CD14-positive monocyte (primary cell): Measurements from ENCODE around the gene KLRD1. TPM values are rescaled to one million over a fixed set of nuclear protein-coding genes. Genes with fewer than 3 reads are reported as not detected.

Experiments
- DNase-seq, 3 donors: peaks; one replicate each; pipeline ENCODE4 v3.0.0-alpha.2; 2011 to 2022
- H2AFZ ChIP-seq: 2 replicates; pipeline ENCODE4 v1.6.0; 2012; ENCODE audit warnings: mild to moderate bottlenecking, low read depth, low read length, inconsistent platforms; ENCODE audit not compliant: insufficient read depth, poor library complexity, severe bottlenecking
- H3K27ac ChIP-seq, 2 donors: 1 replicate in 1 of 2; 2 replicates in 1 of 2; pipeline ENCODE4 v1.5.1; 2012 to 2013; ENCODE audit warnings: low read length in 2 of 2, control low read depth in 1 of 2, inconsistent platforms in 1 of 2, low read depth in 1 of 2, mild to moderate bottlenecking in 1 of 2
- H3K27me3 ChIP-seq, 2 donors: one replicate each; pipeline versions ENCODE4 v1.6.0 to v1.6.1; 2011 to 2013; ENCODE audit warnings: low read length in 2 of 2; ENCODE audit not compliant: control insufficient read depth in 2 of 2, insufficient read depth in 2 of 2
- H3K36me3 ChIP-seq, 2 donors: replicated peaks in 1 of 2; 1 replicate in 1 of 2; 2 replicates in 1 of 2; pipeline versions ENCODE4 v1.5.1 to v1.6.1; 2012 to 2013; ENCODE audit warnings: low read length in 2 of 2, control low read depth in 1 of 2, inconsistent platforms in 1 of 2, mild to moderate bottlenecking in 1 of 2; ENCODE audit not compliant: insufficient read depth in 2 of 2, control insufficient read depth in 1 of 2
- H3K4me1 ChIP-seq, 2 donors: 1 replicate in 1 of 2; 2 replicates in 1 of 2; pipeline versions ENCODE4 v1.5.1 to v1.6.1; 2012 to 2013; ENCODE audit warnings: low read length in 2 of 2, control low read depth in 1 of 2, inconsistent platforms in 1 of 2, mild to moderate bottlenecking in 1 of 2, moderate library complexity in 1 of 2; ENCODE audit not compliant: insufficient read depth in 2 of 2, control insufficient read depth in 1 of 2
- H3K4me2 ChIP-seq: replicated peaks from 2 replicates; pipeline ENCODE3; 2012; ENCODE audit warnings: low read length, moderate library complexity, mild to moderate bottlenecking; ENCODE audit not compliant: poor library complexity, severe bottlenecking; ENCODE audit errors: extremely low read depth
- H3K4me3 ChIP-seq, 3 experiments: fragments of 200-600 bp in 1 of 3; sonication (generic) in 1 of 3; replicated peaks in 1 of 3; 1 replicate in 2 of 3; 2 replicates in 1 of 3; pipeline ENCODE4 v1.5.1; 2011 to 2013; ENCODE audit warnings: low read length in 3 of 3, mild to moderate bottlenecking in 3 of 3, control low read depth in 2 of 3, low read depth in 2 of 3, inconsistent platforms in 1 of 3, moderate library complexity in 1 of 3
- H3K79me2 ChIP-seq: 2 replicates; pipeline ENCODE4 v1.6.0; 2012; ENCODE audit warnings: mild to moderate bottlenecking, control low read depth, inconsistent platforms, low read length, moderate library complexity; ENCODE audit not compliant: insufficient read depth
- H3K9ac ChIP-seq: 2 replicates; pipeline ENCODE4 v1.6.0; 2017; ENCODE audit warnings: low read length, mild to moderate bottlenecking; ENCODE audit not compliant: insufficient read depth, poor library complexity, severe bottlenecking
- H3K9me3 ChIP-seq, 2 donors: replicated peaks in 1 of 2; 1 replicate in 1 of 2; 2 replicates in 1 of 2; pipeline versions ENCODE4 v1.5.1 to v1.6.1; 2012 to 2013; ENCODE audit warnings: low read length in 2 of 2, control low read depth in 1 of 2; ENCODE audit not compliant: control insufficient read depth in 1 of 2, insufficient read depth in 1 of 2
- H4K20me1 ChIP-seq: 2 replicates; pipeline ENCODE4 v1.6.0; 2012; ENCODE audit warnings: mild to moderate bottlenecking, low read length, control low read depth, moderate library complexity; ENCODE audit not compliant: insufficient read depth
- H3K27ac Mint-ChIP-seq, 7 donors: one replicate each; pipeline ENCODE4 v1.8.0; 2020; ENCODE audit warnings: mild to moderate bottlenecking in 7 of 7, mixed read lengths in 7 of 7, moderate library complexity in 6 of 7, inconsistent platforms in 2 of 7
- H3K27me3 Mint-ChIP-seq, 3 donors: one replicate each; pipeline ENCODE4 v1.8.0; 2021 to 2022; ENCODE audit warnings: low read depth in 3 of 3, mild to moderate bottlenecking in 3 of 3, mixed read lengths in 3 of 3, moderate library complexity in 3 of 3, inconsistent platforms in 1 of 3
- H3K36me3 Mint-ChIP-seq, 2 donors: one replicate each; pipeline ENCODE4 v1.8.0; 2020; ENCODE audit warnings: mixed read lengths in 2 of 2, inconsistent platforms in 1 of 2, mild to moderate bottlenecking in 1 of 2
- H3K4me1 Mint-ChIP-seq: one replicate; pipeline ENCODE4 v1.8.0; 2020; ENCODE audit warnings: mild to moderate bottlenecking, mixed read lengths
- H3K4me3 Mint-ChIP-seq, 2 donors: one replicate each; pipeline ENCODE4 v1.8.0; 2020; ENCODE audit warnings: mild to moderate bottlenecking in 2 of 2, mixed read lengths in 2 of 2, moderate library complexity in 1 of 2
- H3K9me3 Mint-ChIP-seq, 7 donors: one replicate each; pipeline ENCODE4 v1.8.0; 2020 to 2022; ENCODE audit warnings: mixed read lengths in 7 of 7, mild to moderate bottlenecking in 6 of 7, moderate library complexity in 6 of 7, inconsistent platforms in 2 of 7
- CTCF ChIP-seq: fragments of 200-600 bp; IDR thresholded peaks from one replicate; pipeline ENCODE4 v1.8.0; 2022; ENCODE audit warnings: antibody characterized with exemption, mild to moderate bottlenecking
- WGBS: methylation state at CpG from one replicate; pipeline ENCODE4 v1.1.5; 2013; ENCODE audit warnings: missing lambda C conversion rate; ENCODE audit not compliant: insufficient coverage; 5-methylcytosine and 5-hydroxymethylcytosine counted together
- intact Hi-C, 2 donors: fragments of 100-400 bp; cut with micrococcal nuclease; formaldehyde crosslinking; loops; one replicate each; pipeline versions ENCODE4 v1.15.0 to v1.15.1; 2023
- polyA plus RNA-seq, 3 donors: library from polyadenylated mRNA; depleted of rRNA in 1 of 3; unstranded in 2 of 3; stranded (reverse) in 1 of 3; fragments of 300-500 nt in 2 of 3; fragments of >200 nt in 1 of 3; fragmentation: Illumina TruSeq in 2 of 3; gene quantifications; 1 replicate in 2 of 3; 2 replicates in 1 of 3; pipeline ENCODE4 v1.2.3, GENCODE V29; 2012 to 2021

Gene KLRD1
- polyA plus RNA-seq, 3 donors, result 0.08 to 0.79 (median 0.51) TPM

- DNase-seq, result no peak
- Histone ChIP-seq H3K27ac (no peak overlapping the region), H3K36me3 (no peaks in the 10 kb centered on the region), H3K79me2 (no peaks in the 10 kb centered on the region), H3K9ac (no peak overlapping the region), H4K20me1 (no peaks in the 10 kb centered on the region), H3K27me3 (no peaks in the 10 kb centered on the region), H3K9me3 (peaks cover 0 to 6% of the 10 kb centered on the region in 2 donors), H2AFZ (no peak overlapping the region), H3K4me1 (no peaks in the 10 kb centered on the region), H3K4me3 (no peak overlapping the region), H3K4me2 (no peak overlapping the region)
- H3K27me3 Mint-ChIP-seq, result peaks cover 2 to 6% (median 4%) of the 10 kb centered on the region in 3 donors
- intact Hi-C loops, result no loop called here
- no peak overlapping the region for H3K27ac Mint-ChIP-seq
- H3K4me1 Mint-ChIP-seq, result no peaks in the 10 kb centered on the region
- TF ChIP-seq CTCF, result no peak
- 80% methylated on average over 1 of the region's 4 CpGs for WGBS
- peaks cover 10 to 15% (median 12%) of the 10 kb centered on the region in 7 donors for H3K9me3 Mint-ChIP-seq
- no peaks in the 10 kb centered on the region for H3K36me3 Mint-ChIP-seq
- H3K4me3 Mint-ChIP-seq, result no peak overlapping the region
Observed at GRCh38 chr12:10354071-10354470, 46.4 kb downstream of the KLRD1 start.

DNA sequence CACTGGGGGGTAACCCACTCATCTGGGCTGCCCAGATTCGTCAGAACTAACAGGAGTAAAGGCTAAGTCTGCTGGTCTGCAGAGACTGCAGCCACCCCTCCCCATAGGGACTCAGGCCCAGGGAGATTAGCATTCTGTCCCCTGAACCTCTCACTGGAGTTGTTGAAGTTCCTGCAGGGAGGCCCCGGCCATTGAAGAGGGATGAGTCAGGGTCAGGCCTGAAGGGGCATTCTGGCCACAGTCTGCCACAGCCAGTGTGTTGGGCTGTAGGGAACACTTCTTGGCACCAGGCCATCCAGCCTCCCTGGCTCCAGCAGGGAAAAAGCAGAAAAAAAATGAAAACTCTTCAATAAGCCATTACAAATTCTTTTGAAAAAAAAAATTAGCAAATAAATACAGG, 46.8 kb downstream of the KLRD1 start:
- no peak overlapping the region for H2AFZ ChIP-seq
- intact Hi-C loops, result no loop called here

More for the DNA sequence above, 46.8 kb downstream of the KLRD1 start:
- Histone ChIP-seq H4K20me1 (no peaks in the 10 kb centered on the region), H3K4me1 (no peaks in the 10 kb centered on the region), H3K79me2 (no peaks in the 10 kb centered on the region), H3K4me2 (no peak overlapping the region), H3K27me3 (no peaks in the 10 kb centered on the region), H3K27ac (no peak overlapping the region), H3K9ac (no peak overlapping the region), H3K36me3 (no peaks in the 10 kb centered on the region), H3K4me3 (no peak overlapping the region), H3K9me3 (peaks cover 0 to 6% of the 10 kb centered on the region in 2 donors)
- Mint-ChIP-seq H3K4me3 (no peak overlapping the region), H3K4me1 (no peaks in the 10 kb centered on the region), H3K27me3 (peaks cover 2 to 6% (median 4%) of the 10 kb centered on the region in 3 donors), H3K9me3 (peaks cover 9 to 15% (median 12%) of the 10 kb centered on the region in 7 donors), H3K36me3 (no peaks in the 10 kb centered on the region), H3K27ac (no peak overlapping the region)
- 86% methylated on average over 1 of the region's 2 CpGs for WGBS
- no peak for TF ChIP-seq CTCF
- no peak for DNase-seq
